ENCODE results near the gene OR10H1.

The OR10H1 gene

DNA sequence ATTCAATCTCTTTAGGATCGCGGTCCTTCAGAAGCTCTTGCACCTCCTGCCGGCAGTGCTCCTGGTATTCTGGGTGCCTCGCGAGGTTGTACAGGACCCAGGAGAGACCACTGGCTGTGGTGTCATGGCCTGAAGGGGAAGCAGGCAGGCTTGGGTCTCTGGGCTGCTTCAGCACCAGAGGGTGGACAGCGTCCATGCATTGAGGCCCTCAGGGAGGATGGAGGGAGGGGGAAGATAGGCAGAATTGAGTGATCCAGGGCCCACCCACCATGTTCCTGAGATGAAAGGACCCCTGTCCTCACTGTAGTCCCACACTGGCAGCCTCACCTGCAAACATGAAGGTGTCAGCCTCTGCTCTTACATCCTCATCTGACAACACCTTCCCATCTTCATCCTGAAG, 45.9 kb downstream of the OR10H1 start:
- no peak for DNase-seq

DNA sequence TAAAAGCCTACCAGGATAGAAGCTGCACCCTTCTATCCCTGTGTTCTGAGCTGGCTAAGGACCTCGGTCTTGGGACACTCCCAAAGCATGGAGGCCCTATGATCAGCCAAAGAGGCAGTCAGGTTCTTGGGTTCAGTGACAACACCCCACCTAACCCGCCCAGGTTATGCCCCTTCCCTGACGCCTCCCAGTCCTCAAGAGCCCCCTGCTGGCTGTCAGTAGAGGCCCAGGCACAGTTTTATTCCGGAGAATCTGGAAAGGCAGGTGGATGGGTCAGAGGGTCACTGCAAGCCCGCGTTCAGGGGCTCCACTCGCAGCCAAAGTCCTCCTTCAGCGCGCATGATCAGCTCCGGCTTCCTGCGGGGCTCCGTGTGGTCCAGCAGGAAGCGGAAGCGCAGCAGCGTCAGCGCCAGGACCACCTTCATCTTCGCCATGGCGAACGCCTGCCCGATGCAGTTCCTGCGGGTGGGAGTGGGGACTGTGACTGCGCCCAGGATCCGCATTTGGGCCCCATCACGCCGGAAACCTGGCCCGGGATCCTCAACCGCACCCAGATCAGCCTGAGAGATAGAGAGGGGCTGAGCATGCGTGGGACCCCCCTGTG, 55.4 kb downstream of the OR10H1 start:
- DNase-seq: no peak

DNA sequence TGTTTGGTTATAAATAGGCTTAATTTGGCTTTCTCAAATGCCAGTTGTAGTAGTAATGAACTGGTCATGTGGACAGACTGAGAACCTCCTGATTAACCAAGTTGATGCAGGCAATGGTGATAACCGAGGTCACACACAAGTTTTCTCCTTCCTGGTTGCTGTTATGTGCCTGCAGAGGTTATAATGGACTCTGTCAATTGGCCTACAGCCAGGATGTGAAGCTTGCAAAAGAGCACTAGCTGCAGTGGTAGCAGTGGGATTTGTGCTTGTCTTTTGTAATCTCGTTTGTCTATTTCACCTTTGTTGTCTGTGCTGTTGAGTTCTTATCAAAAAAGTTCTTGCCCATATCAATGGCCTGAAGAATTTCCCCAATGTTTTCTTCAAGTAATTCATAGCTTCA, 57.1 kb downstream of the OR10H1 start:
- DNase-seq: no peak

Data from activated CD4-positive, CD25-positive, alpha-beta regulatory T cell (primary cell).